EH (cell line): ENCODE results near the gene TRPM2.
"Not testable (repeated sequence)": the region's sequence is repeated elsewhere in the genome, so short reads cannot be mapped to it uniquely, and the experiment has no call there.

Experiments
- DNase-seq: peaks from one replicate; pipeline ENCODE4 v3.0.0-alpha.2; 2015; ENCODE audit warnings: low read depth

The TRPM2 gene

GRCh38 chr21:44397431-44398031, 44.1 kb downstream of the TRPM2 start:
- DNase-seq = no peak

- DNase-seq = no peak
These were observed 45.1 kb downstream of the TRPM2 start for GRCh38 chr21:44398499-44398898.

GRCh38 chr21:44399151-44399954, 45.9 kb downstream of the TRPM2 start:
- no peak for DNase-seq

- DNase-seq = no peak
These were observed 46.8 kb downstream of the TRPM2 start for GRCh38 chr21:44399955-44400790.

GRCh38 chr21:44400791-44401385, 47.5 kb downstream of the TRPM2 start:
- no peak for DNase-seq

GRCh38 chr21:44401386-44402160, 48.2 kb downstream of the TRPM2 start:
- no peak for DNase-seq

- no peak for DNase-seq
These were observed 49.1 kb downstream of the TRPM2 start for GRCh38 chr21:44402323-44403105.

- no peak for DNase-seq
These were observed 49.9 kb downstream of the TRPM2 start for GRCh38 chr21:44403106-44404020.

- not testable (repeated sequence) for DNase-seq
These were observed 51.1 kb downstream of the TRPM2 start for GRCh38 chr21:44404482-44404881.

- no peak for DNase-seq
These were observed 51.9 kb downstream of the TRPM2 start for GRCh38 chr21:44405091-44405947.

GRCh38 chr21:44405948-44406872, 52.8 kb downstream of the TRPM2 start:
- peak; percentile 14 for DNase-seq

- no peak for DNase-seq
These were observed 53.5 kb downstream of the TRPM2 start for GRCh38 chr21:44406953-44407352.

GRCh38 chr21:44407493-44407892, 54.1 kb downstream of the TRPM2 start:
- DNase-seq = no peak

GRCh38 chr21:44408226-44408625, 54.8 kb downstream of the TRPM2 start:
- no peak for DNase-seq

GRCh38 chr21:44413566-44414290, 60.3 kb downstream of the TRPM2 start:
- DNase-seq = no peak

- DNase-seq = no peak
These were observed 61.1 kb downstream of the TRPM2 start for GRCh38 chr21:44414291-44415072.
